SKM-1 treated with dmso at 0.1 percent for 144 hours (cell line): ENCODE data around the gene CD151.

Experiments used
- DNase-seq: peaks from one replicate; lab custom pipeline; 2025; ENCODE audit not compliant: unreplicated experiment; lab: John Stamatoyannopoulos, UW

The CD151 gene

DNA sequence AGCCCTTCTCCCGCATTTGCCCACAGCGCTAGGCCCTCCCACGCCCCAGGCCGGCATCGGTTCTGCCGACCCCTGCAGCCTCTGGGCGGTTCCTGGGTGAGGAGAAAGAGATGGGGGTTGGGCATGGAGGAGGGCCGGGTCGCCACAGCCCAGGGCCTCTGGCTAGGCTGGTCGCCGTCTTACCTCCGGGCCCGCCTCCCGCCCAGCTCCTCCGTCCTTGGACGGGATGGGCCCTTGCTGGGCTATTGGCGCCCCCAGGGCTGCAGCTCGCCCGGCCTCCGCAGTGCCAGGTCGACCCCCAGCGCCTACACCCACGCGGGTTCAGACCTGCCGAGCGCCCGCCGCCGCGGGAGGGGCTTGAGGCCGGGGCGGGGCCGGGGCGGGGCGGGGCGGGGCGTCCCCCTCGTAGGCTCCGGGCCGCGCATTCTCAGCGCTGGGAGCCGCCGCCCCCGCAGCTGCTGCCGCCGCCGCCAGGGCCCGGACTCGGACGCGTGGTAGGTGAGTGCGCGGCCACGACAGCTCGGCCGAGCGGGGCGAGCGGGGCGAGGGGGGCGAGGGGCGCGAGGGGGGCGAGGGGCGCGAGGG, at the start of gene CD151:
Gene CD151 (plus strand): TSS at position 424 of the 585 bp plus-strand sequence. CDS start 3,118 bp downstream, outside the sequence.
- DNase-seq: no peak

DNA sequence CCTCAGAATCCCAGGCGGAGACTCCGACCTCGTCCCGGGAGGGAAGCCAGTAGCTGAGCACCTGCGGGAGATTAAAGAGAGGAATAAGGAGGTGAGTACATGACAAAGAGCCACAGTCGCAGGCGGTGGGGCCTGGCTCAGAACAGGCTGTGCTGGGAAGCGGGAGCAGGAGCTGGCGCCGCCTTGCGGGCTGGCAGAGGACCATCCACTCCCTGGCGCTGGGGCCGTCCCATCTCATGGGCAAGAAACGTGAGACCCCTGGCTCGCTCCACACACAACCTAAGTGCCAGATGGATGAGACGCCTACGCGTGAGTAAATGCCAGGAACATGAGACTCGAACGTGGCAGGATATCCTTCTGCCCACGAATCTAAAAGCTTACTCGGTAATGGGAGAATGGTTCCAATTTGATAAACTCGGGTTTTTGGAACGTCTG, 49.2 kb upstream of the CD151 start:
- no peak for DNase-seq

DNA sequence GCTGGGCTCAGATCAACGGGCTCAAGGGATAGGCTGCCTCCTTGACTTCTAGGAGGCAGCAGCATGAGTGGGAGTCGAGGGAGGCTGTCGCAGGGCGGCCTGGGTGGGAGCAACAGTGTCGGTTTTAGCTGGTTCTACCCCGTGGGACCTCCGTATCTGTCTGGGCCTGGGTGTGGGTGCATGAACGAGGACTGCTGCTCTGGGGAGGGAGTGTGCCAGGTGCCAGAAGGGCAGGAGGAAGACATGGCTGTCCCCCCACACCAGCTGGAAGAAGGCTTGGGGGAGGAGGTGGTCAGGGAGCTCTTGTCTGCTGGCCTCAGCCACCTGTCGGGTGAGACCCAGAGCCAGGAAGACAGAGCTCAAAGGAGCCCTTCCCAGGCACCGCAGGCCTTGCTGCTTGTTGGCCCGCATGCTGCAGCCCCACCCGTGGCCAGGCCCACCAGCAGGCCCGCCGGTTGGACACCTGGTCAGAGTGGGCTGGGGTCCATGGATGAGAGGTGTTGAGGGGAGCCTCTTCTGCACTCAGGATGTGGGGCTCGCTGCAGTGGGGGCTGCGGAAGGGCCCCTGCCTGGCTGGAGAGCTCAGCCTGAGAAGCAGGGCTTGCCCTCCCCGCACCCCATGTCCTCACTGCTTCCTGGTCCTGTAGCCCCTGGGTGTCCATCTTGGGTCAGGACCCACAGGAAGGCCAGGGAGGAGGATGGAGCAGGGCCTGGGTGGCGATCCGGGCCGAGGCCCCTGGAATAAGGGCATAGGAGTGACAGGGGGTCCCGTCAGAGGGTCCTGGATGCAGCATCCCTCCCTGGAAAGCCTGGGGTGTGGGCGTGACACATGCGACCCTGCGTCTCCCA, 46.3 kb upstream of the CD151 start:
- no peak for DNase-seq

DNA sequence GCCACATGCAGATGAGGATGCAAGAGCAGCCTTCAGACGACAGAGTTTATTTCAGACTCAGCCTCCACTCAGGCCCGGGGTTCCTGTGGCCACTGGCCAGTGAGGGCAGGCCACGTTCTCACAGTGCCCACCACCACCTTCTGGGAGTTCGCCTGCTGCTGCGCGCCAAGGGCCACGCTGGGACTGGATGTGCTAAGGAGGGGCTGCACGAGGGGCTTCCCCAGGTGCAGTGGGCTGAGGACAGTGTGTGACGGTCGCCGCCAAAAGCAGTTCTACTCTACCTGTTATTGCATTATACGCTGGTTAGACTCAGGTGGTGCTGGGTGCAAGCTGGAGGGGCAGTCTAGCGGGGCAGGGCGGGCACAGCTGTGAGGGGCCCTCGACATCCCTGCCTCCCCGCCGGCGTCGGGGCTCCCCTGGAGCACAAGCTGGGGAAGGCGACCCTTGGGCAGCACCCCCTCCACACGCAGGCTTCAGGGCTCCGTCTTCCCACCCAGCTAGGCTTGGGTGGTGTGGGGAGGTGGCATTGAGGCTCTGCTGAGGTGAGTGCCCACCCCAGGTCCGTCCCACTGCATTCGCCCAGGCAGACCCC, 45.6 kb upstream of the CD151 start:
- no peak for DNase-seq

DNA sequence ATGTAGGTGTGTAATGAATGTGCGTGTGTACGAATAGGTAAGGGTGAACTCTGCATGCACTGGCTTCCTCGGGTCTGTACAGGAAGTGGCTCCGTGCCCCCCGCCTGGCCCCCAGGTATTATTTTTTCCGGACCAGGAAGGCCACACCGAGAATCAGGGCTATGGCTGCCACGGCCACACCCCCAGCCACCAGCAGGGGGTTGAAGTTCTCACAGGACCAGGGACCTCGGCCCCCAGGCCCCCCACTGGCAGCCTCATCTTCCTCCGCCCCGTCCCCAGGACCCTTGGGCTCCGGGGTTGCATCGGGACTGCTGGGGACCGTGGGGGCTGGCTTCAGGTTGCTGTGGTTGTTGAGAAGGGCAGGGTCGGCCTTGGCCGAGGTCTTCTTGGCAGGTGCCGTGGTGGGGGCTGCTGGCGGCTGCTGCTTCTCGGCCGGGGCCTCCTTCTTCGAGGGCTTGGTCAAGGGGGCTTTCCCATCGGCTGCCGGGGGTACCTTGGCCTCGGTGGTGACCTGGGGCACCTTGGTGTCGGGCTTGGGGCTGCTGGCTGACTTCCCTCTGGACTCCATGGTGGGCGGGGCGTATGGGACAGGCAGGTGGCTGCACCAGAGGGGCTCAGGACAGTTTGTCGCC, 44.6 kb upstream of the CD151 start:
- DNase-seq: no peak

DNA sequence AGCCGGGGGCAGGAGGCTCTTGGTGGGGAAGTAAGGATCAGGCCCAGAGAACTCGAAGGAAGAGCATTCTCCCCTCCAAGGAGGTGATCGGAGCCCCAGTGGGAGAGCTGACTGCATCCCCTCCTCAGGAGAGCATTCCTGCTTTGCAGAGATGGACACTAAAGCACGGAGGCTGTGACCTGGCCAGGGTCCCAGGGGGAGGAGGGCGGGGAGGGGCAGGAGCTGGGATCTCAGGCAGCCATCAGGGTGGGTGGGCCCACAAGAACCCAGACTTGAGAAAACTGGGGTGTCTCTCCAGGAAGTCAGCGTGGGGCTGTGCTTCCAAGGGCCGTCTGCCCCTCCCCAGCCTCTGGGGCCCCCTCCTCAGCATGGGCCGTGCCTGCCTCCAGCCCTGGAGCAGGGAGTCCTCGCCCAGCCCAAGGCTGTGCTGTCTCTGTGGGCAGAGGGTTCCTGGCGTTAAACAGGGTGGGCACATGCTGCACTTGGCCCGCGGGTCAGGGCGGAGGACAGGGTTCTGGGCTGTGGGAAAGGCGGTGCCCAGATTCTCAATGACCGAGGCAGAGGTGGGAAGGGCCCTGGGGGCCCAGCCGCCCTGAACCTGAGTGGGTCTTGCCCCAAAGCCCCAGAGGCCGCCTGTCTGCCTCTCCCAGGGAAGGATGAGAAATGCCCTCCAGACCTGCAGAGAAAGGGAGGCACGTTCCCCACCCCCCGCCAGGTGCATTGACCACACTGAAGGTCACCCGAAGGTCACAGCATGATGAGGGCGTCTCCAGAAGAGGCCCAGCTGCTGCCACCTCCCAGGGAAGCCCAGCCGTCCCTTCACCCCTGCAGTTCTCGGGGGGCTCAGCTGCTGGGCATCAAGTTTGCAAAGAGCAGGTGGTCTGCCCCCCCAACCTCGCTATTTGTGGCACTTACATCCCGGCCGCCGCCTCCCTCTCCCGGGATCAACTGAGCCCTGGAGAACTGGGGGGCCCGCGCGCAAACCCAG, 43.5 kb upstream of the CD151 start:
- DNase-seq: no peak

DNA sequence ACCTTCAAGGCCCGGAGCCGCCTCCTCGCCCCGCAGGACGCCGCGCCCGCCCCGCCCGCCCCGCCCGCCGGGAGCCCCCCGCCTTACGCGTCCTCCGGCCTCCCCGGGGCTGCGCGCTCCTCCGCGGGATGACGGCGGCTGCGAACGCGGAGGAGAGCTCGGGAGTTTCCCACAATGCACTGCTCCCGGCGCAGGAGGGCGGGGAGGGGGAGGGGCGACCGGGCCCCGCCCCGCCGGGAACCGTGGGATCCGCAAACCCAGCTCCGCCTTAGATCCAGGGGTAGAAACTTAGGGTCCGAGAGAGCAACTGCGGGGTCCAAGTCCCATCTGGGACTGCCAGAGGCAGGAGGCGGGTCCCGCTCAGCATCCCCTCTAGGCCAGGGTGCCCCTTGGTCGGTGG, 42.8 kb upstream of the CD151 start, which contains the start of gene CEND1:
Gene CEND1 (minus strand): TSS at position 148 of the 400 bp plus-strand sequence. CDS start 1,514 bp downstream, outside the sequence.
- no peak for DNase-seq

DNA sequence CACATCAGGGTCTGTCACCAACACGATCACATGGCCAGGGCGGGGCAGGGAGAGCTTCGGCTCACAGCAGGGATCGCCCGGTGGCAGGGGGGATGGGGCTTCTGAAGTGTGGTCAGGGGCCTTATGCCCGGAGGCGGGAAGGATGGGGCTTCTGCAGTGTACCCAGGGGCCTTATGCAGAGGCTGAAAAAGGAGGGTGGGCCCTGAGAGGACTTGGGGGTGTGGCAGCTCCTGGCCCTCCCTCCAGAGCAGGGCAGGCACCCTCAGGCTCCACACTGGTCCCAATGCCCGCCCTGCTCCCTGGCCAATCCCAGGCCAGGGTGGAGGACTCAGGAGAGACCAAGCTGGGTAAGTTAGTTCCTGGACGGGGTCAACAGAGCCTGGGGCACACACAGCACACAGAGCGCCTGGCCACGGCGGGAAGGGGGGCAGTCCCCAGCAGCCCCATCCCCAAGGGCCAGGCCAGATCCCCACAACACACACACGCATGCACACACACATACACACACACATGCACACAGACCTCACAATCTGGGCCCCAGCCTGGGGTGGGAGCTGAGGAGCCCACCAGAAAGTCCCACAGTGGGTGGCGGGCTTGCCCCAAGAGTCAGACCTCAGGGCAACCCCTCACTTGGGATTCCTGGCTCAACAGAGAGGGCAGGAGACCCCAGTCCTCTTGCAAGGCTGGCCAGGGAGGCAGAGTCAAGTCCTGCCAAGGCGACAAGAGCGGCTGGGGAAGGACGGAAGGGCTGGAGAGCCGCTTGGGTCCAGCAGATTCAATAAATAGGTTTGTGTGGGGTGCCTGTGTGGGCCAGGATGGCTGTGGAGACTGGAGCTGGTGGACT, 41.8 kb upstream of the CD151 start:
- no peak for DNase-seq

DNA sequence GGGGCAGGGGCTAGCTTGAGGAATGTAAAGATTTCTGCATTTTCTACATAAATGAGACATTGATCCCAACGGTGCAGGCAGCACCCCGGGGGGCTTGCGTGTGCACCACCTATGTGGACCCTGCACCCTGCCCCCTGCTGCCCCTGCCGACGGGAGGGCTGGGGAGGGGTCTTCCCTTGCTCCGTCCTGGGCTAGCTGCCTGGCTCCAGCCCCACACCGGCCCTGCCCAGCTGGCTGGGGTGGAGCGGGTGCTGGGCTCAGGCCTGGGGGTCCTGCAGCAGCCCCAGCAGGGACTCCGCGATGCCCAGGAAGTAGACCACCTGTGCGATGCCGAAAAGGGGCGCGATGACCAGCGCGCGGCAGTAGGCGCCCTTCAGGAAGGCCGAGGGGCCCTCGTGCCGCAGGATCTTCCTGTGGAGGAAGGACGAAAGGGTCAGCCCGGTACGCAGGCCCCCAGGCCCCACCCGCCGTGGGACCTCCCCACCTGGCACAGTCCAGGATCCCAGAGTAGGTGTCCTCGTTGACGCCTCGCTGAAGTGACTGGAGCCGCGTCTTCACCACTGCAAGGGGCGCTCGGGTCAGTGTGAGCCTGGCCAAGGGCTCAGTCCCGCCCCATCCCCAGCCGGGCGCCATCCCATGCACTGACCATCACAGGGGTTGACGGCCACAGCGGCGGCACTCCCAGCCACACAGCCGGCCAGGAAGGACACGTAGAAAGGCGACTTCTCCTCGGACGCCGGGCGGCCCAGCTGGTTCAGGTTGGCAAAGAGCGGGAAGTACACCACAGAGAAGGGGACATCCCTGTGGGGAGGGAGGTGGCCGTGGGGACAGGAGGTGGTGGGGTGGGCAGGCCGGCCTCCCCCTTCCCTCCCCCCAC, 40.9 kb upstream of the CD151 start:
- no peak for DNase-seq

DNA sequence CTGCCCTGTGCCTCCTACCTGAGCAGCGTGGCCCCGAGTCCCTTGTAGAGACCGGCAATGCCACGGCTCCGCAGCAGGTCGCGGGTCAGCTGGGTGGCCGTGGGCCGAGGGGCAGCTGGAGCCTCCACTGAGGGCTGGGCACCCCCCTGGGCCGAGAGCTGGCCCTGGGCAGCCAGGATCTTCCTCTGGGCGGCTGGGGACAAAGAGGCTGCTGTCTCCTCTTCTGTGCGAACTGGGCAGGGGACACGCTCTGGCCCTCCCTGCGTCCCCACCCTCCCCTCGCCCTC, 40.3 kb upstream of the CD151 start:
- DNase-seq: no peak

DNA sequence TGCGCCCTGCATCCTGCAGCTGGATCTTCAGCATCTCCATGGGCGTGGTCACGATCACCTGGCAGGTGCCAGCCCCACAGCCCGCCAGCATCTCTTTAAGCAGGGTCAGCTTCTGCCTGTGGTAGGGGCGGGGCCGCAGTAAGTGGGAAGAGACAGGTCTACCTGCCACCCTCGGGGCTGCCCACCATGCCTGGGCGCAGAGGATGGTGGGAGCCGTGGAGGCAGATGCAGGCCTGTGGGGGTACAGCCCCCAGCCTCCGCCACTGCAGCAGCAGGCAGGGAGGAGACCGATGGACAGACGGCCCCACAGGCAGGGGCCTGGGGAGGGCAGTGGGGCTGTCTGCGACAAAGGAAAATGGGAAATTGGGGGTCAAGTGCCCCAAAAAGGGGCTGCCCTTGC, 39.9 kb upstream of the CD151 start:
- no peak for DNase-seq

DNA sequence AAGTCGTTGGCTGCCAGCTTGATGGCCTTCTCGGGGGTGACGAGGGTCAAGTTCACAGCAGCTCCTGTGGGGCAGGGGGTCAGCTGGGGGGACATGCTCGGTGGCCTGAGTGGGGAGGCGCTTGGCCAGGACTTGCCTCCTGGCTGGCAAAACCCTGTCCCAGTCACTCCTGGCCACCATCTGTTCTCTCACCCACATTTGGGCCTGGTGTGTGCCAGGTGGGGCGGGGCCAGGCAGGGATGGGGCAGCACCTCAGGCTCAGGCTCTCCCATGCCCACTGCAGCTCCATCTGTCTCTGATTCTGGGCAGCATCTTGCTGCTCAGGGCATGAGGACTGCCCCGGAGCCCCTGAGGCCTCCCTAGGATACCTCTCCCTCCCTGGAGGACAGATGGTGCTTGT, 39.2 kb upstream of the CD151 start:
- DNase-seq: no peak

DNA sequence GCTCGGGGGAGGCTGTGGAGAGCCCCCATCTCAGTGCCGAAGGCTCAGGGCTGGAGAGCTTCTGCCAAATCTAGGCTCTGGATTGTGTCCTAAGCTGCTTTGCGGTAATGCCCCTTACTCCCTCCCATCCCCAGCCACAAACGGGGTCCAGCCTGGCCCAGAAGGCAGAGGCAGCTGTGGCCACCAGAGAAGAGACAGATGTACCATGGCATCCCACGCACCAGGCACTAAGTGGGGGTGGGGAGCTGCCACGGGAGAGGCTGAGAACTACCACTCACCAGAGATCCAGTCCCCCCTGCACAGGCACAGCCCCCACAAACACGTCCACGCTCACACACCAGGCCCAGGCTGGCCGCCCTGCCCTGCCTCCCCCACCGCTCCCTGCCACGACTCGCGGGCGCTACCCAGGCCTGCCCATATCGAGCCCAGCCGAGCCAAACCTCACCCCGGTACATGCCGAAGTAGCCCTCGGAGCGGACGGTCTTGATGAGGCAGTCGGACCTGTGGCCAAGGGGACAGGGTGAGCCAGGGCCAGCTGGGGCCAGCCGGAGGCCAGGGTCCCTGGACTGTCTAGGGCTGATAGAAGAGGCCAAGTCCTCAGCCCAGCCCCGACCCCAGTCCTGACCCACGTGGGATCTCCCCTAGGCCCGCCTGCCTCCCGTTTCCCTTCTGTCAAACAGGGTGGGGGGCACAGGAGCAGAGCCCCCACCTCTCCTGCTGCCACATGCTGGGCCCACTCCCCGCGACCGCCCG, 38.6 kb upstream of the CD151 start:
- no peak for DNase-seq

DNA sequence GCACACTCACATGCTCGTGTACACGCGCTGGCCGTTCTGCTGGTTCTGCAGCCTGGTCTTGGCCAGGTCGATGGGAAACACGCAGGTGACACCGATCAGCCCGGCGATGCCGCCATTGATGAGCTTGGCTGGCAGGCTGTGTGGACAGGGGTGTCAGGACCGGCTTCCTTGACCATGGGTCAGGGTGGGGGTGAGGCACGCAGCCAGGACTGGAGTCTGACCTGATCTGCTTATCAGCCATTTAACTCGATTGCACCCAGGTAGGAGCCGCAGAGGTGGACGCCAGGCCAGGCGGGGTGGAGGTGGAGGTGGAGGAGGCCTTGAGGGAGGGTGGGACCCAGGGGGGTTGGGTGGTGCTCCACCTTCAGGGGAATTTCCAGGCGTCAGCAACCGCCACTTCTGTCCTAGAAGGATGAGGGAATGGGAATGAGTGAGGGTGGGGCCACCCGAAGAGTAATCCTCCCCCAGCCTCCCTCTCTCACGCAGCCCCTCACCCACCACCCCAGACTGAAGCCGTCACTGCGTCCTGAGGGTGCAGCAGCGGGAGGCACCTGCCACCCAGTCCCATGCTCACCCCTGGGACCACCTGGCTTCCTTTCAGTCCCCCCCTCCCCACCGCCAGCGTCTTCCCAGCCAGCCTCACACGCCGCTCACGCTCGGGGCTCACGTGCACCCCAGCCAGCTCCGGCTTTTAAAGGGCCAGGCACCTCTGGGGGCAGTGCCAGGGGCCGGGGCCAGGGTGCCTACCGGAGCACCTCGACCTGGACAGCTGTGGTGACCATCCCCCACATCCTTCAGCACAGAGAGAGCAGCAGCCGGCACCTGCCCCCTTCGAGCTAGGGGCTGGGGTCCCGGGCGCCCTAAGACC, 37.8 kb upstream of the CD151 start:
- DNase-seq: no peak

DNA sequence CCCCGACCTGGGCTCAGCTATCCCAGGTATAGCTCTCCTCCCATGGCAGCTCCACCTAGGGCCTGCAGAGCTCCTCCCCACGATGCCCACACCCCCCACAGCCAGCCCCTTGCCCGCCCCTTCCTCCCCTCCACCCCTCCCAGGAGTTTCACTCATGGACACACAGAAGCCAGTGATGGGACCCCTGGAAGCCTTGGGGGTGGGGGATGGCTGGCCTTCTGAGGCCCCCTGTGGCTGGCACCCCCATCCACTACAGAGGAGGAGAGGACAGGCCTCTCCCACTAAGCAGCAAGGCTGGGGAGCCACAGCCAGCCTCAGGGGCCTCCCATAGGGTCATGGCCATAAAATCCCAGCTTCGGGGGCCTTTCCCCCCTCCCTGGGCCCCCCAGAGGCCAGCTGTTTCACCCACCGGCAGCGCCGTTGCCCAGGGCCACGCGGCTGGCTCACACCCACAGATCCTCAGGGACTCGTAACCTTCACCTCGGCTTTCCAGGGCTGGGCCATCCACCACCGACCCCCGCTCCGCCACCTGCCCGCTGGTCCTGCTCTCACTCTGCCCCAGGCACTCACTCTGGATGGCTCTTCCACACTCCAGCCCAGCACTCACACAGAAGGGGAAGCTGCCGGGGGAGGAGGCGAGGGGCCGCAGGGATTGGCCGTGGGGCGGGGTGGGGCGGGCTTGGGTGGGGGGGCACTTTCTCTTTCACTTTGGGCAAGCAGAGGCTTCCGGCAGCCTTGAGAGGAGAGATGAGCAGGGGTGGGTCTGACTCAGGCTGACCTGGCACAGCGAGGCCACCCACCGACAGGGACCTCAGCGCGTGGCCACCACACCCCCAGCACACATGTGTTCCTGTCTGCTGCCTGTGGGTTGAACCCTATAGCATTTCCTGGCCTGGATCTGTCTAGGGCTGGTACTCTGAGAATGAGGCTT, 36.9 kb upstream of the CD151 start:
- DNase-seq: peak; percentile 85
